Retina (tissue), 1 donor: ENCODE data around the gene KHDC4.

Source experiments
- DNase-seq: peaks from one replicate; pipeline ENCODE4 v3.0.0-alpha.2; 2016

The KHDC4 gene

GRCh38 chr1:155968670-155969069 is 34.5 kb upstream of the KHDC4 start:
- DNase-seq, result peak; percentile 55

GRCh38 chr1:155968051-155968400 is 33.8 kb upstream of the KHDC4 start:
- DNase-seq, result peak; percentile 31

DNA sequence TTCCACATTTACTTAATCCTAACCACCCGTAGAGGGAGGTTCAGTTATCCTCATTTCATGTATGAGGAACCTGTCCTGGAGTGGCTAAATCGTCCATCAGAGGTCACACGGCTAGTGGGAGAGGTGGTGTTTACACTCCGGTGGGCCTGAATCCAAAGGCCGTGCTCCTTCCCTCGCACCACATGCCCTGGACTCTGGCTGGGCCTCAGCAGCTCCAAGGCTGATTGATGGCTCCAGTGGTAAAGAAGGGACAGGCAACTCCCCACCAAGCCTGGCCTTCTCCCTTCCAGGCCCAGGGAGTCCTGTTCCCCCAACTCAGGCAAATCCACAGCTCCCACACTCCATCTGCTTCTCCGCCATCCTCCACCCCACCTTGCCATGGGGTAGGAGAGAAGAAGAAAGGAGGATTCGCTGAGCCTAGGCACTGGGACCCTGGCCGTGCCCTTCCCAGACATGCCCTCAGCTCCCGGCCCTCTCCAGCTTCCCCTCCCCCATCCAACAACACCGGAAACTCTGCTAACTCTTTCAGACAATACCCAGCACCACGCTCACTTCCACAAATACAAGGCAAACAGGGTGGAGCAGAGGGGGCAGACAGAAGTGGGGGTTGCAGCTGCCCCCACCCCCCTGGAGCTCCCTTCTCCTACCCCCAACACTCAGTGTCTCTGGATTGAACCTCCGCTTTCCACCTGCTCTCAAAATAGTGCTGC is 33.3 kb upstream of the KHDC4 start:
- peak; percentile 53 for DNase-seq

DNA sequence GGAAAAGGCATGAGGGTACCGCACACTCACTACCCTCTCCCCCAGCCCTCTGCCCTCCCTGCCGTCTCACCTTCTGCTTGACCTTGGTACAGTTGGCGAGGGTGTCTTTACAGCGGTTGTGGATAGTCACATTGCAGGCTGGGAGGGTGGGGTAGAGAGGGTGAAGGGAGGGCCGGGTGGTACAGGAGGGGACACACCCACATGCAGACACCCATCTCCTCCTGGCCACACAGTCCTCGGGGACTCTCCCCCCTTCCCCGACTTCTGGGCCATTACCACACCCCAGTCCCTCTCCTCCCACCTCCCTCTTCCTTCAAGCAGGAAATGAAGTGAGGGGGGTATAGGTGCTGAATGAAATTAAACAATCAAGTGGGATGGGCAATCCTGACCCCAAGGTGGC is 32.5 kb upstream of the KHDC4 start:
- no peak for DNase-seq

GRCh38 chr1:155966135-155966534 is 31.9 kb upstream of the KHDC4 start:
- DNase-seq, result no peak

DNA sequence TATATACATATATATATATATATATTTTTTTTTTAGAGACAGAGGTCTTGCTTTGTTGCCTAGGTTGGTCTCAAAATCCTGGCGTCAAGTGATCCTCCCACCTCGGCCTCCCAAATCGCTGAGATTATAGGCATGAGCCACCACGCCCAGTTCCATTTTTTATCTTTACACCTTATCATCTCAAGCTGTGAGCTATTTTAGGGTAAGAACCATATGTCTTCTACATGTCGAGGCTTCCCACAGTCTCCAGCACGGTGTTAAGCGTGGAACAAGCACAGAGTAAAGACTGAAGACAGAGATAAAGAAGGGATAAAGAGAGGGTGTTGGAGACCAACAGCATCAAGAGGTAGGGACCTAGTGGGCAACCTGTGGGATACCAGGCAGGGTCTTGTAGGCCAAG is 30.0 kb upstream of the KHDC4 start:
- no peak for DNase-seq

DNA sequence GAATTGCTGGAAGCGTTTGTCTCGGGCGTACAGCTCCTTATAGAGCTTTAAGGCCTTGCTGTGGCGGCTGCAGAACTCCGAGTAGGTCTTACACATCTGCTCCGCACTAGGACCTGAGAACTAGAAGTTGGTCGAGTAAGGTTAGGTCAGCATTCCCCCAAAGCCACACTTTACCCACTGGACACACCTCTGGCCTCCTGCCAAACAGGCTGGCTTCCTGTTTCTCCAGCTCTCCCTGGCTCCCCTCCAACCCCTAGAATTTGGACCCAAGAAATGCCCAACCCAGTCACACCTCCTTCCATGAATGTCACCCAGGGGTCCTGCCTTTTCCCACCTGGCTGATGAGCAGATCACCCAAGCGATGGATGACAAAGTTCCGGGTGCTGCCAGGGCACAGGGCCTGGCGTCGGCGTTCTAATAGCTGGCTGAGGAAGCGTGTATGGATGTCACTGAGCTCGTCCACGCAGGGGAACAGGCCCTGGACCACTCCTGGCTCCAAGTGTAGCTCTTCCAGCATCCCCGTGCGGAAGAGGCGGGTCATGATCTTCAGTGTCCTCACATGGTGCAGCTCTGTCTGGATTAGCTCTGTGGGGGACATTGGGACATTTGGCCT is 28.5 kb upstream of the KHDC4 start:
- DNase-seq, result no peak

DNA sequence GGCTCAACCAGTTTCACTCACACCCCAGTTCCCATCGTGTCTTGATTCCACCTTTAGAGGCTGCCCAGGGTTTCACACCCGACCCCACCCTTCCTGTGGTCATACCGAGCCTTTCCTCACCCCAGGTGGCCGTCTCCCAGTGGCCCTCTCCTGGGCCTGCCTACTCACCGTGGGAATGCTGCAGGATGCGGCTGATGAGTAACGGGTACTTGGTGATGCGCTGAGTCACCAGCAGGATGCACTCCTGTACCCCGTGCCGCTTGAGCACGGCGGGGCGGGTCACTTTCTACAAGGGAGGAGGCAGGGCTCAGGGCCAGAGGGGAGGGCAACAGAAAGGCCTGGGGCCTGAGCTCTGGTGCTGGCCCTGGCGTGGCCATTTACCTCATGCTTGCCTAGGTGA is 27.7 kb upstream of the KHDC4 start:
- no peak for DNase-seq

GRCh38 chr1:155960081-155960745 is 26.0 kb upstream of the KHDC4 start:
- DNase-seq, result no peak

- DNase-seq, result no peak
These were observed 23.2 kb upstream of the KHDC4 start for GRCh38 chr1:155957411-155957915.

GRCh38 chr1:155954645-155955044 is 20.4 kb upstream of the KHDC4 start:
- DNase-seq, result no peak

GRCh38 chr1:155952505-155952890 is 18.3 kb upstream of the KHDC4 start:
- DNase-seq, result no peak

- DNase-seq, result no peak
These were observed 17.7 kb upstream of the KHDC4 start for GRCh38 chr1:155951753-155952504.

GRCh38 chr1:155950829-155951228 is 16.6 kb upstream of the KHDC4 start:
- DNase-seq, result no peak

- no peak for DNase-seq
These were observed 13.5 kb upstream of the KHDC4 start for GRCh38 chr1:155947741-155948140.

- no peak for DNase-seq
These were observed 13.1 kb upstream of the KHDC4 start for GRCh38 chr1:155947292-155947691.

DNA sequence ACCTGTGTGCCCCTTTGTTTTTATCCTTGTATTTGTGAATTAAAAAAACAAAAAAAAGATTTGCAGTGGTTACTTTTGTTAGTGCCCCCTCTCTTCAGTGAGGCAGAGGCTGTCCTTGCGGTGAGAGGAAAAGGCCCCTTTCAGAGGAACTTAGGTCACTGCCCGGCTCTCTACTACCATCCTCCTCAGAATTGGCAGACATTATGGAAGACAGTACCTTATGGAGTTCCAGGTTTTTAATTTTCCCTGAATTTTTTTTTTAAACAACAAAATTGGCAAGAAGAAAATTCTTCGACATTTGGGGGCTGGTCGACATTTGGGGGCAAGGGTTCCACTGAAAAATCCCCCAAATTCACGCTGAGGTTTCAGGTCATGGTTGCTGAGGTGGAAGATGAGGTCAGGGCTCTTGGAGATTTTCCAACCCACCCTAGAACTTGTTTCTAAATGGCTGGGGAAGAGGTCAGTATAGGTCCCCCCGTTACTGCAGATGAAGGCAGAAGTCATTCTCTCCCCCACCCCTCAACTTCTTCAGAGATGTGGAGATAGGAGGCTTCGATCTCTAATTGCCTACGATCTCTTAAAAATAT is 12.5 kb upstream of the KHDC4 start:
- DNase-seq, result no peak

- DNase-seq, result no peak
These were observed 10.2 kb upstream of the KHDC4 start for GRCh38 chr1:155944444-155944799.

DNA sequence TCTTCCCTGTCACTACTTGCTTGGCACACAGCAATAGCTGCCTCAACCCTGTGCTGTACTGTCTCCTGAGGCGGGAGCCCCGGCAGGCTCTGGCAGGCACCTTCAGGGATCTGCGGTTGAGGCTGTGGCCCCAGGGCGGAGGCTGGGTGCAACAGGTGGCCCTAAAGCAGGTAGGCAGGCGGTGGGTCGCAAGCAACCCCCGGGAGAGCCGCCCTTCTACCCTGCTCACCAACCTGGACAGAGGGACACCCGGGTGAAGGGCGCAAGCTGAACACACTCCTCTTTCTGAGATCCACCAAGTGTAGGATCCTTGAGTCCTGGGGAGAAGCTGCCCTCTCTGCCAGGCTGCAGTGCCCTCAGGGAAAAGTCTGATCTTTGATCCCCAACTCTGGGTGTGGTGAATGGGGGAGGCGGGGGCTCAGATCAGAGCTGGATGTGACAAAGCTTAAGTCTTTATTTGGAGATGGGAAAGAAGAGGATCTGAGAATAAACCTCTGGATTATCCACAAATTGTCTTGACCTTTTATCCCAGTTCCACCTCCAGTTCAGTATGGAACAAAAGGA is 8.4 kb upstream of the KHDC4 start:
- DNase-seq, result no peak

DNA sequence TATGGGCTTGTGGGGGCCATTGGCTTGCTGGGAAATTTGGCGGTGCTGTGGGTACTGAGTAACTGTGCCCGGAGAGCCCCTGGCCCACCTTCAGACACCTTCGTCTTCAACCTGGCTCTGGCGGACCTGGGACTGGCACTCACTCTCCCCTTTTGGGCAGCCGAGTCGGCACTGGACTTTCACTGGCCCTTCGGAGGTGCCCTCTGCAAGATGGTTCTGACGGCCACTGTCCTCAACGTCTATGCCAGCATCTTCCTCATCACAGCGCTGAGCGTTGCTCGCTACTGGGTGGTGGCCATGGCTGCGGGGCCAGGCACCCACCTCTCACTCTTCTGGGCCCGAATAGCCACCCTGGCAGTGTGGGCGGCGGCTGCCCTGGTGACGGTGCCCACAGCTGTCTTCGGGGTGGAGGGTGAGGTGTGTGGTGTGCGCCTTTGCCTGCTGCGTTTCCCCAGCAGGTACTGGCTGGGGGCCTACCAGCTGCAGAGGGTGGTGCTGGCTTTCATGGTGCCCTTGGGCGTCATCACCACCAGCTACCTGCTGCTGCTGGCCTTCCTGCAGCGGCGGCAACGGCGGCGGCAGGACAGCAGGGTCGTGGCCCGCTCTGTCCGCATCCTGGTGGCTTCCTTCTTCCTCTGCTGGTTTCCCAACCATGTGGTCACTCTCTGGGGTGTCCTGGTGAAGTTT is 7.8 kb upstream of the KHDC4 start:
- no peak for DNase-seq

DNA sequence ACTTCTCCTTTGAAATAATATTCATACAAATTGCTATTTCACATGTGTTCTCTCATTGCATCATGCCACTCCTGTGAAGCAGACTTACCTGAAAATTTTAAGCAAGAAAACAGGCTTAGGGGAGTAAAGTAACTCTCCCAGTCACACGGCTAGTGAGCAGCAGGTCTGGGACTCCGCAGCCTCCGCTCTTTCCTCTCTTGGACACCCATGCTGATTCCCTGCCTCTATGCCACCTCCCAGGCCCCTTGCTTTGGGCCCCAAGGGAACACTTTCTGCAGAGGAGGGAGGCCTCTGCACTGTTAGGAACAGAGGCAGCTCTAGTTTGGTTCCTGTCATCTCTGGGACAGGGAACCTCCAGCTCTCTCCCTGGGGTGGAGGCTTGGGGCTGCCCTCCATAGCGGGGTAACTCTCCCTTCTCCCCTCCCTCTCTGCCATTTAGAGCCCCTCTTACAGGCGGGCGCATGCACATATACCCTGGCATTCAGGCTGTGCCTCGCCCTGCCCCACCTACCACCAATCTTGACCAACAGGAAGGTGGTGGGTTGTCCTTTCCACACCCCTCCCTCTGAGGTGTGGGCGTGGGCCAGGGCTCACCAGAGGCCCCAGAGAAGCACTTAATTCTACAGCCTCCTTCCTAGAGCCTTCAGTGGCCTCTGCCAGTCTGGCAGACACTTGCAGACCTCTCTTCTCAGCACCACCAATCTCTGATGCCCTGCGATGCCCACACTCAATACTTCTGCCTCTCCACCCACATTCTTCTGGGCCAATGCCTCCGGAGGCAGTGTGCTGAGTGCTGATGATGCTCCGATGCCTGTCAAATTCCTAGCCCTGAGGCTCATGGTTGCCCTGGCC is 7.0 kb upstream of the KHDC4 start, which contains the start of gene RXFP4:
Gene RXFP4 (plus strand): TSS at position 646 of the 852 bp plus-strand sequence. CDS start 72 bp downstream, at position 718.
- no peak for DNase-seq
